IMR-90 (cell line): ENCODE measurements around the gene PFAS. TPM values are rescaled to one million over a fixed set of nuclear protein-coding genes. Genes with fewer than 3 reads are reported as not detected.

Experiments
- ATAC-seq: fragments of 200-7000 bp; cut with Tn5 transposase; 2 replicates; pipeline ENCODE4 v1.9.1; 2020; ENCODE audit warnings: low read depth, mild to moderate bottlenecking, moderate library complexity
- BruUV-seq: library from RNA; stranded (reverse); fragments of 400-500 nt; replicated peaks from 2 replicates; lab custom pipeline; 2021; lab: Mats Ljungman, UMichigan
- CTCF ChIA-PET: fragments of 300-600 bp; formaldehyde crosslinking; extraction: SDS; loops from one replicate; lab custom pipeline; 2021; ENCODE audit warnings: antibody characterized with exemption; lab: Yijun Ruan, JAX
- POLR2A ChIA-PET: fragments of 300-600 bp; sonication (Branson Sonifier 250); formaldehyde crosslinking; loops from one replicate; lab custom pipeline; 2022; ENCODE audit warnings: antibody characterized with exemption; ENCODE audit not compliant: unreplicated experiment; lab: Charles Lee
- DNase-seq: peaks from one replicate; pipeline ENCODE4 v3.0.0; 2013
- H2AFZ ChIP-seq: replicated peaks from 2 replicates; pipeline ENCODE3; 2013; ENCODE audit warnings: low read length, mild to moderate bottlenecking; ENCODE audit not compliant: poor library complexity
- H2AK5ac ChIP-seq: 2 replicates; pipeline ENCODE4 v1.6.1; 2013; ENCODE audit warnings: low read depth, low read length, inconsistent platforms
- H2AK9ac ChIP-seq: replicated peaks from 2 replicates; pipeline ENCODE3; 2013; ENCODE audit warnings: mild to moderate bottlenecking, low read depth, low read length, moderate library complexity; ENCODE audit not compliant: poor library complexity
- H2BK120ac ChIP-seq: 2 replicates; pipeline ENCODE4 v1.6.1; 2013; ENCODE audit warnings: low read depth, low read length, inconsistent platforms
- H2BK15ac ChIP-seq: 3 replicates; pipeline ENCODE4 v1.6.1; 2013; ENCODE audit warnings: low read depth, low read length, inconsistent platforms
- H2BK20ac ChIP-seq: 2 replicates; pipeline ENCODE4 v1.6.1; 2013; ENCODE audit warnings: low read depth, mild to moderate bottlenecking, inconsistent platforms, low read length, moderate library complexity
- H2BK5ac ChIP-seq: 2 replicates; pipeline ENCODE4 v1.6.1; 2013; ENCODE audit warnings: mild to moderate bottlenecking, low read depth, low read length, inconsistent platforms; ENCODE audit not compliant: poor library complexity, severe bottlenecking
- H3K14ac ChIP-seq: replicated peaks from 2 replicates; pipeline ENCODE4 v1.6.1; 2013; ENCODE audit warnings: low read depth, low read length, inconsistent platforms
- H3K18ac ChIP-seq: 2 replicates; pipeline ENCODE4 v1.6.1; 2013; ENCODE audit warnings: low read depth, low read length, control low read depth
- H3K23ac ChIP-seq: 2 replicates; pipeline ENCODE4 v1.6.1; 2013; ENCODE audit warnings: low read depth, low read length, inconsistent platforms
- H3K27ac ChIP-seq: 2 replicates; pipeline ENCODE4 v1.5.1; 2013; ENCODE audit warnings: mild to moderate bottlenecking, control low read depth, low read length; ENCODE audit not compliant: insufficient read depth
- H3K27me3 ChIP-seq: 2 replicates; pipeline ENCODE4 v1.6.1; 2013; ENCODE audit warnings: low read length; ENCODE audit not compliant: control insufficient read depth, insufficient read depth
- H3K36me3 ChIP-seq: 2 replicates; pipeline ENCODE4 v1.6.1; 2013; ENCODE audit warnings: low read length, mixed read lengths; ENCODE audit not compliant: control insufficient read depth, insufficient read depth
- H3K4ac ChIP-seq: 2 replicates; pipeline ENCODE4 v1.6.1; 2013; ENCODE audit warnings: low read depth, low read length, inconsistent platforms
- H3K4me1 ChIP-seq: 2 replicates; pipeline ENCODE4 v1.6.1; 2013; ENCODE audit warnings: low read length, mixed read lengths; ENCODE audit not compliant: control insufficient read depth, insufficient read depth
- H3K4me2 ChIP-seq: 2 replicates; pipeline ENCODE4 v1.6.1; 2013; ENCODE audit warnings: low read depth, mild to moderate bottlenecking, control low read depth, low read length, moderate library complexity
- H3K4me3 ChIP-seq: 2 replicates; pipeline ENCODE4 v1.5.1; 2013; ENCODE audit warnings: low read depth, mild to moderate bottlenecking, control low read depth, low read length, moderate library complexity; ENCODE audit not compliant: insufficient read depth
- H3K56ac ChIP-seq: 2 replicates; pipeline ENCODE4 v1.6.1; 2013; ENCODE audit warnings: low read length, inconsistent platforms; ENCODE audit not compliant: insufficient read depth; ENCODE audit errors: extremely low read depth
- H3K79me1 ChIP-seq, 2 experiments: 2 replicates each; pipeline ENCODE4 v1.6.1; 2013; ENCODE audit warnings: low read length in 2 of 2, inconsistent platforms in 1 of 2, low read depth in 1 of 2
- H3K9ac ChIP-seq: 2 replicates; pipeline ENCODE4 v1.6.1; 2013; ENCODE audit warnings: low read depth, low read length, control low read depth
- H3K9me1 ChIP-seq: 2 replicates; pipeline ENCODE4 v1.6.1; 2013; ENCODE audit warnings: low read length, inconsistent platforms; ENCODE audit not compliant: insufficient read depth
- H3K9me3 ChIP-seq: 2 replicates; pipeline ENCODE4 v1.6.1; 2013; ENCODE audit warnings: low read length; ENCODE audit not compliant: control insufficient read depth, insufficient read depth
- H4K20me1 ChIP-seq: 2 replicates; pipeline ENCODE4 v1.6.1; 2013; ENCODE audit warnings: low read length, inconsistent platforms; ENCODE audit not compliant: insufficient read depth
- H4K5ac ChIP-seq: 2 replicates; pipeline ENCODE4 v1.6.1; 2013; ENCODE audit warnings: mild to moderate bottlenecking, low read depth, low read length, control low read depth
- H4K8ac ChIP-seq, 2 experiments: 2 replicates each; pipeline ENCODE4 v1.6.1; 2013; ENCODE audit warnings: low read depth in 2 of 2, low read length in 2 of 2, control low read depth in 1 of 2, inconsistent platforms in 1 of 2
- H4K91ac ChIP-seq: 2 replicates; pipeline ENCODE4 v1.6.1; 2013; ENCODE audit warnings: low read depth, low read length, inconsistent platforms; ENCODE audit not compliant: insufficient read depth
- BHLHE40 ChIP-seq: fragments of 150-350 bp; IDR thresholded peaks from 2 replicates; pipeline ENCODE4 v1.6.1; 2016; ENCODE audit warnings: mild to moderate bottlenecking, low read depth, low read length
- CEBPB ChIP-seq: IDR thresholded peaks from 2 replicates; pipeline ENCODE4 v1.6.1; 2012; ENCODE audit warnings: low read depth, low read length, improper control_type of control experiment
- CHD1 ChIP-seq: IDR thresholded peaks from 2 replicates; pipeline ENCODE4 v1.6.1; 2012; ENCODE audit warnings: low read depth, low read length, improper control_type of control experiment
- ELK1 ChIP-seq: fragments of 150-350 bp; IDR thresholded peaks from 2 replicates; pipeline ENCODE4 v1.6.1; 2016; ENCODE audit warnings: low read depth, mild to moderate bottlenecking, low read length, moderate library complexity, borderline replicate concordance
- FOS ChIP-seq: fragments of 150-350 bp; IDR thresholded peaks from 2 replicates; pipeline ENCODE4 v1.6.1; 2016; ENCODE audit warnings: low read depth, low read length
- MAFK ChIP-seq: IDR thresholded peaks from 2 replicates; pipeline ENCODE4 v1.6.1; 2012; ENCODE audit warnings: low read depth, low read length, improper control_type of control experiment
- MXI1 ChIP-seq: IDR thresholded peaks from 2 replicates; pipeline ENCODE4 v1.6.1; 2012; ENCODE audit warnings: low read depth, mild to moderate bottlenecking, low read length, moderate library complexity, borderline replicate concordance
- NFE2L2 ChIP-seq: fragments of 150-350 bp; IDR thresholded peaks from 2 replicates; pipeline ENCODE4 v1.6.1; 2016; ENCODE audit warnings: low read depth, mild to moderate bottlenecking, low read length
- POLR2A ChIP-seq: IDR thresholded peaks from 2 replicates; pipeline ENCODE4 v1.6.1; 2012; ENCODE audit warnings: mild to moderate bottlenecking, low read depth, low read length
- RAD21 ChIP-seq: IDR thresholded peaks from 2 replicates; pipeline ENCODE4 v1.6.1; 2012; ENCODE audit warnings: low read length, improper control_type of control experiment
- RCOR1 ChIP-seq: IDR thresholded peaks from 2 replicates; pipeline ENCODE4 v1.6.1; 2012; ENCODE audit warnings: mild to moderate bottlenecking, low read length, improper control_type of control experiment; ENCODE audit not compliant: insufficient replicate concordance
- RFX5 ChIP-seq: IDR thresholded peaks from 2 replicates; pipeline ENCODE4 v1.8.0; 2012; ENCODE audit warnings: low read depth, mild to moderate bottlenecking, low read length, moderate library complexity
- SMC3 ChIP-seq: fragments of 150-350 bp; IDR thresholded peaks from 2 replicates; pipeline ENCODE4 v1.6.1; 2016; ENCODE audit warnings: low read depth, mild to moderate bottlenecking, antibody characterized with exemption, low read length, moderate library complexity
- WGBS, 2 experiments: methylation state at CpG; one replicate each; pipeline versions ENCODE4 v1.1.5 to v1.1.7; 2013; ENCODE audit warnings: missing lambda C conversion rate in 2 of 2; ENCODE audit not compliant: insufficient read length in 1 of 2; ENCODE audit errors: extremely low coverage in 2 of 2; 5-methylcytosine and 5-hydroxymethylcytosine counted together
- dilution Hi-C: fragments of 300-500 bp; cut with HindIII; formaldehyde crosslinking; loops from one replicate; pipeline ENCODE4 v1.14.3; 2018; ENCODE audit warnings: low sequenced_read_pairs; ENCODE audit not compliant: unreplicated experiment
- in situ Hi-C: fragments of 300-500 bp; cut with MboI; formaldehyde crosslinking; loops from 3 replicates; pipeline ENCODE4 v1.14.3; 2019; ENCODE audit warnings: low sequenced_read_pairs, inconsistent platforms, mixed read lengths
- intact Hi-C: fragments of 100-400 bp; cut with micrococcal nuclease; formaldehyde crosslinking; loops from 2 replicates; pipeline ENCODE4 v1.10.0; 2022
- polyA plus RNA-seq, 3 experiments: library from polyadenylated mRNA; depleted of rRNA; stranded (reverse); fragments of >200 nt; gene quantifications; 2 replicates each; pipeline ENCODE4 v1.2.3, GENCODE V29; 2012; ENCODE audit warnings: low replicate concordance in 1 of 3
- total RNA-seq: library from RNA; depleted of rRNA; stranded (reverse); fragments of >200 nt; gene quantifications from 2 replicates; pipeline ENCODE4 v1.2.3, GENCODE V29; 2012
- TF ChIP-seq, protein P1 (sequence below): conservative IDR thresholded peaks from 2 replicates; pipeline ENCODE4 v1.5.1; 2012; ENCODE audit warnings: mild to moderate bottlenecking, low read depth, low read length, improper control_type of control experiment

Gene PFAS
- total and polyA plus RNA-seq, 2 of the 4 experiments (the other 2 are of a cell fraction) = 20.7 to 26.2 TPM

DNA sequence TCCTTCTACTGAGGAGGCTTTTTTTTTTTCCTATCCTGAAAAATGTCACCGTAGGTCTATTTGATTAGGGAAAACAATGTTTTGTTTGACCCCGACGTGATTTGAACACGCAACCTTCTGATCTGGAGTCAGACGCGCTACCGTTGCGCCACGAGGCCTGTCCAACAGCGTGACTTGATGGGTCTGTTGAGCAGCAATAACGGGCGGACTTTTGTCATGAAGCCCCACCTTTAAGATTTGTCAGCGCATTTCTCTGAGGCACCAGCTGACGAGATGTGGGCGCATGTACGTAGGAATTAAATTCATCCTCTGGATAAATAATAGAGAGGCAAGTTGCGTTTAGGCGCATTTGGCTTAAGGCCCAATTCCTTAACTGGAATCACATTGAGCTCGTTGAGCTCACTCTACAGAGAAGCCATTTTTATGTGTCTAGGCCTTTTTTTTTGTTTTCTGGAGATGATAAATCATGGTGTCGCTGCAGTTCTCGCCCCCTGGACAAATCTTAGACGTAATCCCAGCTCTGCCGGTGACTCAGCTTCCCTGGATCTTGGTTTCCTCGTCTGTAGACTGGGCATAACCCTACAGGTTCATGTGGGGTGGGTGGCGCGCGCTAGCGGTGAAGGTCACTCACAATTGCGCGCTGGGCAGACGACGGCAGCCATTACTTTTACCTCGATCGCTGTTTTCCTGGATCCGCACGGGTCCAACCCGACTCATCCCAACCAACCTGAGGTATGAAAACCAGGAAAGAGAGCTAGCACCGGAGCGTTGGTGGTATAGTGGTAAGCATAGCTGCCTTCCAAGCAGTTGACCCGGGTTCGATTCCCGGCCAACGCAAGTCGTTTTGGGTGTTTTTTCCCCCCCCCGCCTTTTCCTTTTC lies 28.1 kb upstream of the PFAS start:
- H3K27ac ChIP-seq = peak overlapping the region; percentile 65
- H4K5ac ChIP-seq = peak overlapping the region; percentile 46; the same call in 1 of the 2 replicates
- H2BK120ac ChIP-seq = peak overlapping the region; percentile 68
- peaks cover 12% of the 10 kb centered on the region for H3K9me1 ChIP-seq
- peak overlapping the region; percentile 53; the same call in 1 of the 2 replicates for H2BK20ac ChIP-seq
- WGBS, 2 experiments = 1% methylated on average over 23 of the region's 45 CpGs; no CpG with 5 or more reads in 1 of the 2 experiments
- peak overlapping the region; percentile 10; the same call in 1 of the 3 replicates for H2BK15ac ChIP-seq
- peak overlapping the region; percentile 49 for H4K91ac ChIP-seq
- H2BK5ac ChIP-seq = peak overlapping the region; percentile 80
- H3K4me1 ChIP-seq = peaks cover 6% of the 10 kb centered on the region
- peak overlapping the region; percentile 88 for H3K4me2 ChIP-seq
- no peaks in the 10 kb centered on the region for H3K36me3 ChIP-seq
- H3K56ac ChIP-seq = peak overlapping the region; percentile 58; the same call in 1 of the 2 replicates
- H4K20me1 ChIP-seq = peaks cover 12% of the 10 kb centered on the region
- intact Hi-C loops (loop anchor here (1.0 to 5.0 kb wide), 4 partner anchors 11 to 159 kb away; partner anchors contain the start of gene AURKB), in situ Hi-C loops (loop anchor here (5.0 kb wide), 1 partner anchor 99 kb away; the partner anchor contains the start of gene HES7), dilution Hi-C loops (no loop called here)
- ATAC-seq (peak; percentile 18), DNase-seq (peak; percentile 95)
- peak overlapping the region; percentile 62 for H3K4me3 ChIP-seq
- H3K18ac ChIP-seq = peak overlapping the region; percentile 46
- H3K79me1 ChIP-seq = peaks cover 0 to 3% of the 10 kb centered on the region in 2 experiments; a peak in 1 of 4 replicates
- no peaks in the 10 kb centered on the region for H3K9me3 ChIP-seq
- no peak overlapping the region for H2AK5ac ChIP-seq
- ChIA-PET CTCF (interaction anchor here (0.6 to 1.4 kb wide), 4 partner anchors 24 to 632 kb away, joined by 3 to 4 read pairs (median 4); no protein-coding TSS in a partner anchor), POLR2A (interaction anchor here (0.8 to 1.2 kb wide), 3 partner anchors 11 to 48 kb away, joined by 3 to 4 read pairs (median 3); partner anchors contain the start of gene AURKB)
- no TSS peak for BruUV-seq
- H2AK9ac ChIP-seq = peak overlapping the region; percentile 86
- H3K27me3 ChIP-seq = no peaks in the 10 kb centered on the region
- H3K14ac ChIP-seq = peak overlapping the region; percentile 69
- H4K8ac ChIP-seq = peak overlapping the region in 1 of 2 experiments; percentile 85; a peak in 2 of 4 replicates
- peak overlapping the region; percentile 65 for H3K9ac ChIP-seq
- H3K23ac ChIP-seq = peak overlapping the region; percentile 56; the same call in 1 of the 2 replicates
- peak overlapping the region; percentile 94 for H2AFZ ChIP-seq
- peak overlapping the region; percentile 71 for H3K4ac ChIP-seq
- TF ChIP-seq NFE2L2 (peak; percentile 16; the same call in 1 of the 2 replicates), MAFK (no peak; the same call in none of the 2 replicates), RCOR1 (peak; percentile 5), FOS (peak; percentile 90), CHD1 (peak; percentile 68; the same call in 1 of the 2 replicates), RAD21 (no peak), POLR2A (no peak), CEBPB (peak; percentile 58), BHLHE40 (peak; percentile 73; the same call in 1 of the 2 replicates), SMC3 (0 out of 2 replicates have a peak, but pooled peaks have one; percentile 4), ELK1 (no peak), MXI1 (no peak), RFX5 (no peak)
- TF ChIP-seq, protein P1, sequence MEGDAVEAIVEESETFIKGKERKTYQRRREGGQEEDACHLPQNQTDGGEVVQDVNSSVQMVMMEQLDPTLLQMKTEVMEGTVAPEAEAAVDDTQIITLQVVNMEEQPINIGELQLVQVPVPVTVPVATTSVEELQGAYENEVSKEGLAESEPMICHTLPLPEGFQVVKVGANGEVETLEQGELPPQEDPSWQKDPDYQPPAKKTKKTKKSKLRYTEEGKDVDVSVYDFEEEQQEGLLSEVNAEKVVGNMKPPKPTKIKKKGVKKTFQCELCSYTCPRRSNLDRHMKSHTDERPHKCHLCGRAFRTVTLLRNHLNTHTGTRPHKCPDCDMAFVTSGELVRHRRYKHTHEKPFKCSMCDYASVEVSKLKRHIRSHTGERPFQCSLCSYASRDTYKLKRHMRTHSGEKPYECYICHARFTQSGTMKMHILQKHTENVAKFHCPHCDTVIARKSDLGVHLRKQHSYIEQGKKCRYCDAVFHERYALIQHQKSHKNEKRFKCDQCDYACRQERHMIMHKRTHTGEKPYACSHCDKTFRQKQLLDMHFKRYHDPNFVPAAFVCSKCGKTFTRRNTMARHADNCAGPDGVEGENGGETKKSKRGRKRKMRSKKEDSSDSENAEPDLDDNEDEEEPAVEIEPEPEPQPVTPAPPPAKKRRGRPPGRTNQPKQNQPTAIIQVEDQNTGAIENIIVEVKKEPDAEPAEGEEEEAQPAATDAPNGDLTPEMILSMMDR = no peak
